ENCODE measurements around the gene ZRANB3.
"Not testable (repeated sequence)": the region's sequence is repeated elsewhere in the genome, so short reads cannot be mapped to it uniquely, and the experiment has no call there.

ZRANB3 gene

DNA sequence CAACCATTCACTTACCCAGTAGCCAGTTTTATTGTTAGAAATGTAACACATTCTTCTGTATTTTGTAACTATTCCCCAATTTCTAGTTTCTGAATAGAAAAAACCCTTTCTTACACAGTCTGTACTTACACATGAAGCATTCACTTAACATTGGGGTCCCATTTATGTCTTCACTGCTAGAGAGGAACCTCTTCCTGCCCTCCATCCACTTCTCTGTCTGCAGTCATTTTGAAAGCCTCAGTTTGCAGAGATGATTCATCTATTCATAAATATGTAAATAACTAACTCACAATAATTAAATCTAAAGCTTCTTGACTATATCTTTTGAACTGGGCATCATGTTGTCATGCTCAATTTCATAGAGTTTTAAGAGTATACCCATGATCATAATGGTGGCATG lies 55.9 kb downstream of the ZRANB3 start:
- DNase-seq: no peak

DNA sequence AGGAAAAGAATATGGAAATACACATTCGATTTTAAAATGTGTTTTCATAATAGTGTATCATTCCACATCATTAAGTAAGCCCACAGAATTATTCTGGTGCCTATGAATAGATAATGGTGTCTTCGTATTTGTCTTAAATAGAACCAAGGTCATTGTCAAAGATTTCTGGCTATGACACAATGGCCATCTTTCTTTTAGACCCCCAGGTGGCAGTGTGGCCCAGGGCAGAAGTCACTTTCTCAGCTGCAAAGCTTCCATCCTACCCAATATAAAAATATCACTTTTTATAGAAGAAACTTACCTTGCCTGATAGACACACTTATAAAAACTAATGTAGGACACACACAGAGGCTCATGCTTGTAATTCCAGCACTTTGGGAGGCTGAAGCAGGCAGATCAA lies 57.5 kb downstream of the ZRANB3 start:
- no peak for DNase-seq

DNA sequence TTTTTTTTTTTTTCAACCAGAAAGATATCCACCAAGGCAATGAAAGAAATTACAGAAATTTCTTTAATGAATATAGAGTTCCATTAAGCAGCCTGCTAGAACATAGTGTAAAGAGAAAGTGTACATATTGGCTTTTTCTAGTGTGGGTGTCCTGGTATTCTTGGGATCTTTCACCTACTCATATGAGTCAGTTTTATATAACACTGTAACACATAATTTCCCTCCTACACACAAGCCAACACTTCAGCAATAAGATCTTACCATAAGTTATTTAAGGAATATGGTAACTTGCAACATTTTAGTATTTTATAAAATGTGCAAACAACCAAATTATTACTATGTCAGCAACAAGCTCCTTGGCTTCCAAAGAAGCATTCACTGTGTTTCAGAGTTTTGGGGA lies 59.9 kb downstream of the ZRANB3 start:
- no peak for DNase-seq

DNA sequence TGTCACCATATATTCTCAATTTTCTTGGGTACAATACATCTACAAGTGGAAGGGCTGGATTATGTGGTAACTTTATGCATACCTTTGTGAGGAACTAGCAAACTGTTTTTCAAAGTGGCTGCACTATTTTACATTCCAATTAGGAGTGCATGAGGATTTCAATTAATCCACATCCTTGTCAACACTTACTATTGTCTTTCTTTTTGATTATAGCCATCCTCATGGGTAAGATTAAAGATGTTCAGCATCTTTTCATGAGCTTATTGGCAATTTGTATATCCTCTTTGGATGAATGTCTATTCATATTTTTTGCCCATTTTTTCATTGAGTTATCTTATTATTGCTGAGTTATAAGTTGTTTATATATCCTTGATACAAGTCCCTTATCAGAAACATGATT lies 73.7 kb downstream of the ZRANB3 start:
- no peak for DNase-seq

DNA sequence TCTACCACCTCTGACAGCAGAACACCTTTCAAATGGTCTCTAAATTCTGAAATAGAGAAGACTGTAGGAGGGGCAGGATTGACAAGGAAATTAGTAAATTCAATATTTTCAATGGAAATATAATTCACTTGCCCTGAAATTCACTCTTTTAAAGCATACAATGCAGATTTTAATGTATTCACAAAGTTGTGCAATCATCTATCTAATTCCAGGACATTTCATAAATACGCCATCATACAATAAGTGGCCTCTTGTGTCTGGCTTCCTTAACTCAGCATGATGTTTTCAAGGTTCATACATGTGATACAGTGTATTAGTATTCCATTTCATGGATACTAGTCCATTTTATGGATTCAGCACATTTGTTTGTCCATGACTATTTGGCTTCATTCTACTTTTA lies 74.2 kb downstream of the ZRANB3 start:
- DNase-seq: no peak

DNA sequence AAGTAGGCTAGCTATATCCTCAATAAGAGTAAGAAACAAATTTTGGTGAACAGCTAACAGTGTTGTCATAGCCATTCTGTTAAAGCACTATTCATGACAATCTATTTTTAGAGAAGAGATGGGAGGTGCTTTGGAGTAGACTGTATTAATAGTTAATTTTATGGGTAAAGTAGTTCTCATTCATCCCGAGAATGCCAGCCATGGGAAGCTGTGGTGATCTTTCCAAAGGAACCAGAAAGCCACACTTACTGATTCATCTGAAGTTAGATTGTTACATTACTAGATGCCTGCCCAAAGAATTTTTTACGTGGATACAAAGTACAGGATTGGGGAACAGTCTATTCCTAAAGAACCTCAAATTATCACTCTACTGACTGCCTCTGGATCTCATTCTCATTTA lies 74.6 kb downstream of the ZRANB3 start:
- no peak for DNase-seq

DNA sequence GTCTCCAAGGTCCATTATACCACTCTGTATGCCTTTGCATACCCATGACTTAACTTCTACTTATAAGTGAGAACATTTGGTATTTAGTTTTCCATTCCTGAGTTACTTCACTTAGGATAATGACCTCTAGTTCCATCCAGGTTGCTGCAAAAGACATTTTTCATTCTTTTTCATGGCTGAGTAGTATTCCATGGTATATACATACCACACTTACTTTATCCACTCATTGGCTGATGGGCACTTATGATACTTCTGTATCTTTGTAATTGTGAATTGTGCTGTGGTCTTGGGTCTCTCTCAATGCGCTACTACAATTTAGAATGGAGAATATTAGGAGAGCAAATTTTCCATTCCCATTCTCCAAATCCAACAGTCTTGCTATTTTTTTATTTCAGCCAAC lies 76.4 kb downstream of the ZRANB3 start:
- no peak for DNase-seq

DNA sequence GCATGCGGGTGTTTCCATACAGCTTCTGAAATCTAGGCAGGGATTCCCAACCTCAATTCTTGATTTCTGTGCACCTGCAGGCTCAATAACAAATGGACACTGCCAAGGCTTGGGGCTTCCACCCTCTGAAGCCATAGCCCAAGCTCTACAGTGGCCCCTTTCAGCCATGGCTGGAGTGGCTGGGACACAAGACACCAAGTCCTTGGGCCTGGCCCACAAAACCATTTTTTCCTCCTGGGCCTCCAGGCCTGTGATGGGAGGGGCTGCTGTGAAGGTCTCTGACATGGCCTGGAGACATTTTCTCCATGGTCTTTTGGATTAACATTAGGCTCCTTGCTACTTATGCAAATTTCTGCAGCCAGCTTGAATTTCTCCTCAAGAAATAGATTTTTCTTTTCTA lies 78.0 kb downstream of the ZRANB3 start:
- DNase-seq: not testable (repeated sequence)

DNA sequence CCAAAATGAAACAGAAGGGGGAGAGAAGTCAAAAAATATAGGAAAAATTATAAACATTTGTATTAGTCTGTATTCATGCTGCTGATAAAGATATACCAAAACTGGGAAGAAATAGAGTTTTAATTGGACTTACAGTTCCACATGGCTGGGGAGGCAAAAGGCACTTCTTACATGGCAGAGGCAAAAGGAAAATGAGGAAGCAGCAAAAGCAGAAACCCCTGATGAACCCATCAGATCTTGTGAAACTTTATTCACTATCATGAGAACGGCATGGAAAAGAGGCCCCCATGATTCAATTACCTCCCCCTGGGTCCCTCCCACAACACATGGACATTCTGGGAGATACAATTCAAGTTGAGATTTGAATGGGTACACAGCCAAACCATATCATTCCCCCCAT lies 79.1 kb downstream of the ZRANB3 start:
- DNase-seq: no peak

DNA sequence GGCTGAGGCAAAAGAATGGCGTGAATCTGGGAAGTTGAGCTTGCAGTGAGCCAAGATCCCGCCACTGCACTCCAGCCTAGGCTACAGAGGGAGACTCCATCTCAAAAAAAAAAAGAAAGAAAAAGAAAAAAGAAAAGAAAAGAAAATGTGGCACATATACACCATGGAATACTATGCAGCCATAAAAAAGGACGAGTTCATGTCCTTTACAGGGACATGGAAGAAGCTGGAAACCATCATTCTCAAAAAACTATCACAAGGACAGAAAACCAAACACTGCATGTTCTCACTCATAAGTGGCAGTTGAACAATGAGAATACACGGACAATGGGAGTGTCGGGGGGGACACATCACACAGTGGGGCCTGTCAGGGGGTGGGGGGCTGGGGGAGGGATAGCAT lies 88.0 kb downstream of the ZRANB3 start:
- DNase-seq: not testable (repeated sequence)

DNA sequence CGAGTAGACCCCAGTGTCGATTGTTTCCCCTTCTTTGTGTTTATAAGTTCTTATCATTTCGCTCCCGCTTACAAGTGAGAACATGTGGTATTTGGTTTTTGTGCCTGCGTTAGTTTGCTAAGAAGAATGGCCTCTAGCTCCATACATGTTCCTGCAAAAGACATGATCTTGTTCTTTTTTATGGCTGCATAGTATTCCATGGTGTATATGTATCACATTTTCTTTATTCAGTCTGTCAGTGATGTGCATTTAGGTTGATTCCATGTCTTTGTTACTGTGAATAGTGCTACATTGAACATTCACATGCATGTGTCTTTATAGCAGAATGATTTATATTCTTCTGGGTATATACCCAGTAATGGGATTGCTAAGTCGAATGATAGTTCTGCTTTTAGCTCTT lies 95.9 kb downstream of the ZRANB3 start:
- DNase-seq: not testable (repeated sequence)

DNA sequence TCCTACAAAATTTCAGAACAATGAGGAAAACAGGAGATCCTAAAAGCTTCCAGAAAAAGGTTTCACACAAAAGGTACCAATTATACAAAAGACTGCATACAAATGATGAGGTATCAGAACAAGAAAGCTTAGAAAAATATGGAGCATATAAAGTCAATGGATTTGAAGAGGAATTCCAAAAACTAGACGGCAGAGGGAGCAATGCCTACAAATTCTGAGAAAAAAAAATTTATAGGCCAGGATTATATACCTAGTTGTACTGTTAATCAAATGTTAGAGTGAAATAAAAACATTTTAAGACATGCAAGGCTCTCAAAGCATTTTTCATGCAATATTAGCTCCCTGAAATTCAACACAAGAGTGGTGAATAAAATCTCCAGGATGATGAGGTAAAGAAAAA lies 106.2 kb downstream of the ZRANB3 start:
- no peak for DNase-seq

DNA sequence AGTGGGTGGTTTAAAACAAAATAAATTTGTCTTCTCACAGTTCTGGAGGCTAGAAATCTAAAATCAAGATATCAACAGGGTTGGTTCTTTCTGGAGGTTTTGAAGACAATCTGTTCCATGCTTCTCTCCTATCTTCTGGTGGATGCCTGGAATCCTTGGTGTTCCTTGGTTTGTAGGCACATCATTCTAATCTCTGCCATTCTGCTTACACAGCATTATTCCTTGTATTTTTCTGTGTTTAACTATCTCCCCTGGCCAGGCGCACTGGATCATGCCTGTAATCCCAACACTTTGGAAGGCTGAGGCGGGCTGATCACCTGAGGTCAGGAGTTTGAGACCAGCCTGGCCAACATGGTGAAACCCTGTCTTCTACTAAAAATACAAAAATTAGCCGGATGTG lies 108.1 kb downstream of the ZRANB3 start:
- no peak for DNase-seq

DNA sequence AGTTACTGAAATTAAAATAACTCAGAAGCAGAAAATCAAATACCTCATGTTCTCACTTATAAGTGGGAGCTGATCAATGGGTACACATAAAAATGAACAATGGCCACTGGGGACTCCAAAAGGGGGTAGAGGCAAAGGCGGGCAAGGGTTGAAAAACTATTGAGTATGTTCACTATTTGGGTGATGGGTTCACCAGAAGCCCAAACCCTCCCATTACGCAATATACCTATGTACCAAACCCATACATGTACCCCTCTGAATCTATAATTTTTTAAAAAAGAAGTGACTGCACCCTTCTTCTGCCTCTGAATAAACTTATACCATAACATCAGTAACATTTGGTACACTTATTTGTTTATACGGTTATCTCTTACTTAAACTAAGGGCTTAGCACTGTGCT lies 119.4 kb downstream of the ZRANB3 start:
- no peak for DNase-seq

DNA sequence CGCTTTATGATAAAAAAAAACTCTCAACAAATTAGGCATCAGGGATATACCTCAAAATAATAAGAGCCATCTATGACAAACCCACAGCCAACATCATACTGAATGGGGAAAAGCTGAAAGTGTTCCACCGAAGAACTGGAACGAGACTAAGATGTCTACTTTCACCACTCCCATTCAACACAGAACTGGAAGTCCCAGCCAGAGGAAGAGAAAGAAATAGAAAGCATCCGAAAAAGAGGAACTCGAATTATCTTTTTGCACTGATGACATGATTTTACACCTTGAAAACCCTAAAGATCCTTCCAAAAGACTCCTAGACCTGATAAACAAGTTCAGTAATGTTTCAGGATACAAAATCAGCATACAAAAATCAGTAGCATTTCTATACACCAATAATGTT lies 121.6 kb downstream of the ZRANB3 start:
- no peak for DNase-seq

DNA sequence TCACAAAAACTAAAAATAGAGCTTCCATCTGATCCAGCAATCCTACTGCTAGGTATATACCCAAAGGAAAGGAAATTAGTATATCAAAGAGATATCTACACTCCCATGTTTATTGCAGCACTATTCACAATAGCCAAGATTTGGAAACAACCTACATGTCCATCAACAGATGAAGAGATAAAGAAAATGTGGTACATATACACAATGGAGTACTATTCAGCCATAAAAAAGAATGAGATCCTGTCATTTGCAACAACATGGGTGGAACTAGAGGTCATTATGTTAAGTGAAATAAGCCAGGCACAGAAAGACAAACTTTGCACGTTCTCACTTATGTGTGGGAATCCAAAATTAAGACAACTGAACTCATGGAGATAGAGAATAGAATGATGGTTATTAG lies 134.8 kb downstream of the ZRANB3 start:
- not testable (repeated sequence) for DNase-seq

DNA sequence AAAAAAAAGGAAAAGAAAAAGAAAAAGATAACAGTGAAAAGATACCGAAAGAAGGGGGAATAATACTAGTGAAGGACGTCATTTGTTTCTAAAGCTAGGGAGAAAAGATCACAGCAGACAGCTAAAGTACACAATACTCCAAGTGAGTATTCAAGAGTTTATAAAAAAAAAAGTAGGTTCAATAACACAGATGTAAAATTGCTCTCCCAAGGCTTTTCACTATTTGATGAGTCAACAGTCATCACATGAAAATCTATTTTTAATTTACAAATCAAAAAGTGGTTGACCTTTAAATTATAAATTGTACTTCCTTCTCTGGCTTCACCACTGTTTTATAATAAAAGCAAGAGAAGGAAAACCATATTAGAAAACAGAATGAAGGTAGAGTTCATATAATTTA lies 144.0 kb downstream of the ZRANB3 start:
- DNase-seq: no peak

DNA sequence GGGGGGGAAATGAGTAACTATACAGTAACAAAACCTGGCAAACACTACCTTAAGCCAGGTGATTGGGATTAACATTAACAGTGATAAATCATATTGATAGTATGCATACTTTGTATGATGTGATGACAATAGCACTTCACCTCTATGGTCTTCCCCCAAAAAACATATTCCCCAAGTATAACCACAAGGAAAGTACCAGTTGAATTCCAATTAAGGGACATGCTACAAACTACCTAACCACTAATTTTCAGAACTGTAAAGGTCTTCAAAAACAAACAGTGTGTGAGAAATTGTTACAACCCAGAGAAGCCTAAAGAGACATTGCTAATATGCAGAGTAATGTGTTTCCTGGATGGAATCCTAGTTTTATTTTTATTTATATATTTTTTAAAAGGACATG lies 152.4 kb downstream of the ZRANB3 start:
- no peak for DNase-seq

DNA sequence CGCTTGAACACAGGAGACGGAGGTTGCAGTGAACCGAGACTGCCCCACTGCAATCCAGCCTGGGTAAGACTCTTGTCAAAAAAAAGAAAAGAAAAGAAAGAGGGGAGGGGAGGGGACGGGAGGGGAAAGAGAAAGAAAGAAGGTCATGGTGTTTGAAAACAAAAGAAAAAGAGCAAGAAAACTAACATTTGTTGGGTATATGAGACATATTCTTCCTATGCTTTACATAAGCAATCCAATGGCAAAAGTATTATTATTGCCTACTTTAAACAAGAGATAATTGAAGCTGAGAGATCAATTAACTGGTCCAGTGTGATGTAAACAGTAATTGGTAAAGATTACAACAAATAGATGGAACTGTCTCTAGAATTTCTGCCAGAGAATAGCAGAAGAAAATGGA lies 157.3 kb downstream of the ZRANB3 start:
- DNase-seq: no peak

DNA sequence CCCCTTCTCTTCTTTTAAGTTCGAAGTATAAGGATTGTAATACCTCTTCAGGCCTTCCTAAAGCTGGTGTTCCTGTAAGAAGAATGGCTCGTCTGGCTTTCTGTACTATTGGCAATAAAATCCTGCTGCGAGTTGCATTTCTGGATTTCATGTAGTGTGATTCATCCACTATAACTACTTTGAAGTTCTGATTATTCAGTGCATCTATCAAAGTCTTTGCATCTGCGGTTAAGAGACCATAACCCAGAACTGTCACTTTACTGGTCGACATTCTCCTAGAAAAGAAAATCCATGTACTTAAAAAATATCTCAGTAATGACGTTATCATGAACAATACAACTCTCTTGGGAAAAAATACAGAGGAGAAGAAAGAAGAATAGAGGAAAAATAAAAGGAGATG lies 181.1 kb downstream of the ZRANB3 start:
- no peak for DNase-seq

DNA sequence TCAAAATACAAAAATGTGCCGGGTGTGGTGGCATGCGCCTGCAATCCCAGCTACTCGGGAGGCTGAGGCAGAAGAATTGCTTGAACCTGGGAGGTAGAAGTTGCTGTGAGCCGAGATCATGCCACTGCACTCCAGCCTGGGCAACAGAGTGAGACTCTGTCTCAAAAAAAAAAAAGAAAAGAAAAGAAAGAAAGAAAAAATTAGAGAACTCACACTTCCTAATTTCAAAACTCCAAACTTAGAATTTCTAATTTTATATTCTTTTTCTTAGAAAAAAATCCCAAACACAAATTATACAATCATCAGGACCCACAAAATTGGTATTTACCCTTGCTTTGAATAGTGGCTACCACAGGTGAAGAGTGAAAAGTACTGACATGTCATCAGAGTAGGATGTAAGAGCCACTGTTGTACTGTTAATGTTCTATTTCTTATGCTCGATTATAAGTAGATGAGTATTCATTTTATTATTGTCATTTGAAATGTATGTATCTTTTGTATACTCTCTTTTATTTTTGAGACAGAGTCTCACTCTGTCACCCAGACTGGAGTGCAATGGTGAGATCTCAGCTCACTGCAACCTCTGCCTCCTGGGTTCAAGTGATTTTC lies 182.8 kb downstream of the ZRANB3 start:
- DNase-seq: not testable (repeated sequence)

DNA sequence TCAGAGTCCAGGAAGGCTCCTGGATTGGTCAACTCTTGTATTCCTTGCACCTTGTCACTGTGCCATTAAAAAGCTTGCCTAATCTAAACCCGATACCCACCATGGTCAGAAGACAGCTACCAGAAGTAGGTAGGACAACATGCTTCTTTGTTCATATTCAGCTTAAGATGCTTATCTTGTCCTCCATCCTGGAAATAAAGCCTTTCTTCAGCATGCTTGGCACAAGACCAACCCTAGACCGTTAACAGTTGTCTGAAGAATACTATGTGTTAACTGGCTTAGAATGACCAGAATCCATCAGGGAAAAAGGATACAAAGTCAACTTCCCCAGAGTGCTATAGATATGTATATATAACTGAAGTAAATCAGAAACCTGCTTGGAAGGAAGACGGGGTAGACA lies 193.9 kb downstream of the ZRANB3 start:
- DNase-seq: no peak

DNA sequence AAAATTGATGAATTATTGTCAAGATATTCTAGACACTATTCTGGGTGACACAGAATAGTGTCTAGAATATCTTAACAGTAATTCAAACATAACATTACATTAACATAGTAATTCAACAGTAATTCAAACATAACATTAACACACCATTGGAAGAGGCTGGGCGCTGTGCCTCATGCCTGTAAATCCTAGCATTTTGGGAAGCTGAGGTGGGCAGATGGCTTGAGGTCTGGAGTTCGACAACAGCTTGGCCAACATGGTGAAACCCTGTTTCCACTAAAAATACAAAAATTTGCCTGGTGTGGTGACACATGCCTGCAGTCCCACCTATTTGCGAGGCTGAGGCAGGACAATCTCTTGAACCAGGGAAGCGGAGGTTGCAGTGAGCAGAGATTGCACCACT lies 195.8 kb downstream of the ZRANB3 start:
- DNase-seq: no peak

DNA sequence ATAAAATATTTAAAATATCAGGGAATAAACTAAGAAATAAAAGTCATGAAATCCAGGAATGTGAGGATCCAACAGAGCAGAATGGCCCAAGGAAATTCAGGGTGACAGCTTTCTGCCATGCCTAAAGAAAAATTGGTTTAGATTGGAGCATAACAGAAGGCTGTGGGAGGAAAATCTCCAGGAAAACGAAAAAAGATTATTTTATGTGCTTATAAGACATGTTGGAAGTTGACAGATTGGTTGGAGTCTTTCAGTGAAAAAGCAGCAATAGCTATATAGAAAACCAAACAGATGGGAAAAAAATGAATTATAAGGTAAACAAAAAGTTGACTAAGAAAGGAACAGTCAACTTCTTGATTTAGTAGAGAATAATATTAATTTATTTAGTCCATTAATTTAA lies 203.9 kb downstream of the ZRANB3 start:
- no peak for DNase-seq

DNA sequence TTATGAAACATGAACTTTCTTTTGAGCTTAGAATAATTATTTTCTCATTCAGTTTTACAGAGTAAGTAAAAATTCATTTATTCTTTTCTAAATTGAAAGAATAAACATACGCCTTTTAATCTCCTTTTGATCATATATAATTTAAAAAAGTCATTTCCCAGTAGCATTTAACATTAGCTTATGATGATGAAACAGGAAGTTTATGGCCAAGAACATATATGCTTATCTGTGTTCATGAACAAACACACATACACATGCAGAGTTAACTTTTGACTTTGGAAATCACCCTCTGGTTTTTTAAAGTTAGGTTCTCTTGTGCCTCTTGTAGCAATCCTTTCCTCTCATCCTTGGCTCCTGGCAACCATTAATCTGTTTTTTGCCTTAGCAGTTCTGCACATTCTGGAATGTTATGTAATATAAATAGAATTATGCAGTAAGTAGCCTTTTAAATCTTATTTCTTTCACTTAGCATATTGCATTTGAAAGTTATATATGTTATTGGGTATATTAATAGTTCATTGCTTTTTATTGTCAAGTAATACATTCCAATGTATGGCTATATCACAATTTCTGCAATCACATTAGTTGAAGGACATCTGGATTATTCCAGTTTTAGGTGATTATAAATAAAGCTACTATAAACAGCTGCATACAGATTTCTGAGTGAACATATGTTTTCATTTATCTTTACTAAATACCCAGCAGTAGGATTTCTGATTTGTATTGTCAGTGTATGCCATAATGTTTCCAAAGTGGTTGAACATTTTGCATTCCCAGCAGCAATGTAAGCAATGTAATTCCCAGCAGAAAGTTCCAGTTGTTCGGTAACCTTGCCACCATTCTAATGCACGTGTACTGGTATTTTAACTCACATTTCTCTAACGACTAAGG lies 210.3 kb downstream of the ZRANB3 start:
- no peak for DNase-seq
